Fibroblast of the aortic adventitia (primary cell): ENCODE measurements around the gene C9orf152. TPM values are rescaled to one million over a fixed set of nuclear protein-coding genes. Genes with fewer than 3 reads are reported as not detected.

Experiments
- DNase-seq: peaks from one replicate; pipeline ENCODE4 v3.0.0-alpha.2; 2010; ENCODE audit warnings: low read depth
- H3K4me3 ChIP-seq: 2 replicates; pipeline ENCODE4 v1.5.1; 2011; ENCODE audit warnings: low read depth, mild to moderate bottlenecking, control low read depth, low read length, moderate library complexity
- total RNA-seq: library from RNA; depleted of rRNA; stranded (reverse); fragments of >200 nt; gene quantifications from 2 replicates; pipeline ENCODE4 v1.2.3, GENCODE V29; 2012; ENCODE audit warnings: low replicate concordance
- TF ChIP-seq, protein P1 (sequence below): IDR thresholded peaks from 2 replicates; pipeline ENCODE4 v1.5.1; 2011; ENCODE audit warnings: mild to moderate bottlenecking, low read length, control low read depth, inconsistent platforms; ENCODE audit not compliant: insufficient read depth

C9orf152 gene, protein sequence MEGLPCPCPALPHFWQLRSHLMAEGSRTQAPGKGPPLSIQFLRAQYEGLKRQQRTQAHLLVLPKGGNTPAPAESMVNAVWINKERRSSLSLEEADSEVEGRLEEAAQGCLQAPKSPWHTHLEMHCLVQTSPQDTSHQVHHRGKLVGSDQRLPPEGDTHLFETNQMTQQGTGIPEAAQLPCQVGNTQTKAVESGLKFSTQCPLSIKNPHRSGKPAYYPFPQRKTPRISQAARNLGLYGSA
- total RNA-seq, result 0.16 TPM in 1 of 2 replicates, not detected in the other

DNA sequence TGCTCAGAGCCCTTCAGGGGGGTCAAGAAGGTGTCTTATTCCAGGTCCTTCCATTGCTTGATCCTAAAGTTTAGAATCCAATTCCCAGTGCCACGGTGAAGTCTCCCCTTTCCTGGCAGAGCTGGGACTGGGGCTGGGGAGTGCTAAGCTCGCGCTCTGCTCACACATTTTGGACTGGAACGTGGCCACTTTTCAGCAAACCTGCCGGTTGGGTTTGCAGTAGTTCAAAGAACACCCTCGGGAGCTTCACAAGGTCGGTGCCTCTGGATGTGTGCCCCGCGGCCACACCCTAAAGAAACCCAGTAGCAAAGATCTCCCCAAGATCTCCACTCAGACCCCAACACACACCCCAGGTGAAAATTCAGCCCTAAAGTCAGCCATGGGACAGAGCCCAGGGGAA is at the start of gene C9orf152:
Gene C9orf152, minus strand, starts transcription at position 129 of the 400 bp plus-strand sequence. CDS start 580 bp downstream, outside the sequence.
- no peak within 1 kb of the TSS for H3K4me3 ChIP-seq
- no peak for DNase-seq
- TF ChIP-seq, protein P1, sequence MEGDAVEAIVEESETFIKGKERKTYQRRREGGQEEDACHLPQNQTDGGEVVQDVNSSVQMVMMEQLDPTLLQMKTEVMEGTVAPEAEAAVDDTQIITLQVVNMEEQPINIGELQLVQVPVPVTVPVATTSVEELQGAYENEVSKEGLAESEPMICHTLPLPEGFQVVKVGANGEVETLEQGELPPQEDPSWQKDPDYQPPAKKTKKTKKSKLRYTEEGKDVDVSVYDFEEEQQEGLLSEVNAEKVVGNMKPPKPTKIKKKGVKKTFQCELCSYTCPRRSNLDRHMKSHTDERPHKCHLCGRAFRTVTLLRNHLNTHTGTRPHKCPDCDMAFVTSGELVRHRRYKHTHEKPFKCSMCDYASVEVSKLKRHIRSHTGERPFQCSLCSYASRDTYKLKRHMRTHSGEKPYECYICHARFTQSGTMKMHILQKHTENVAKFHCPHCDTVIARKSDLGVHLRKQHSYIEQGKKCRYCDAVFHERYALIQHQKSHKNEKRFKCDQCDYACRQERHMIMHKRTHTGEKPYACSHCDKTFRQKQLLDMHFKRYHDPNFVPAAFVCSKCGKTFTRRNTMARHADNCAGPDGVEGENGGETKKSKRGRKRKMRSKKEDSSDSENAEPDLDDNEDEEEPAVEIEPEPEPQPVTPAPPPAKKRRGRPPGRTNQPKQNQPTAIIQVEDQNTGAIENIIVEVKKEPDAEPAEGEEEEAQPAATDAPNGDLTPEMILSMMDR, result no peak

DNA sequence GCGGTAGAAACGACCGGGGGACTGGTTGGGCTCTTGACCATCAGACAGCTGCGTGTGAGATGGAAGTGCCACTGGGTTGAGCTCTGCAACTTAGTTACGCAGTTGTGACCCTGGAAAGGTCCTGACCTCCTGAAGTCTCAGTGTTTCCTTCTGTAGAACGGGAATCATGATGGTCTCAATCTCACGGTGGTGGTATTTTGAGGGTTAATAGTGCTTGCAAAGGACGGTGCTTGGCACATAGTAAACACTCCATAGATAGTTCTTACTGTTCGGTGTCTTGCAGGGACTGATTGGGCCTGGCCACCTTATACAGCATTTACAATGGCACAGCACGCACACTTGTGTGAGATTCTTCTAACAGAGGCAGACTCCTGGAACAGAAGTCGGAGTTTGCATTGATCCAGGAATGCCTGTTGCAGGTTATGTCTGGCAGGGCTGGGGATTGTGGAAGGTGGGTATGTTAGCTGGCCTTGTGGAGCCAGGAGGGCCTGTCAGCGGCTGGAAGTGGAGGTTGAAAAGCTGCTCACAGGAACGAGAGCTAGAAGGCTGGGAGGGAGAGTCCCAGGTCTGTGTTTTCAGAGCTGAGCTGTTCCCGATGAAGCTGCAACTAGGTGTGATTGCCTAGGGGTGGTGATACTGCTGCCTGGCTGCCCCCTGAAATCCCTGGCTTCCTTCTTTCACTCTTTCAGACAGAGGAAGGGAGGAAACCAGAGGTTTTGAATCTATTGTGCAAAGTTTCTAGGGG is 49.3 kb upstream of the C9orf152 start:
- no peak for DNase-seq
- H3K4me3 ChIP-seq, result peak overlapping the region; percentile 88
- TF ChIP-seq, protein P1, result no peak

DNA sequence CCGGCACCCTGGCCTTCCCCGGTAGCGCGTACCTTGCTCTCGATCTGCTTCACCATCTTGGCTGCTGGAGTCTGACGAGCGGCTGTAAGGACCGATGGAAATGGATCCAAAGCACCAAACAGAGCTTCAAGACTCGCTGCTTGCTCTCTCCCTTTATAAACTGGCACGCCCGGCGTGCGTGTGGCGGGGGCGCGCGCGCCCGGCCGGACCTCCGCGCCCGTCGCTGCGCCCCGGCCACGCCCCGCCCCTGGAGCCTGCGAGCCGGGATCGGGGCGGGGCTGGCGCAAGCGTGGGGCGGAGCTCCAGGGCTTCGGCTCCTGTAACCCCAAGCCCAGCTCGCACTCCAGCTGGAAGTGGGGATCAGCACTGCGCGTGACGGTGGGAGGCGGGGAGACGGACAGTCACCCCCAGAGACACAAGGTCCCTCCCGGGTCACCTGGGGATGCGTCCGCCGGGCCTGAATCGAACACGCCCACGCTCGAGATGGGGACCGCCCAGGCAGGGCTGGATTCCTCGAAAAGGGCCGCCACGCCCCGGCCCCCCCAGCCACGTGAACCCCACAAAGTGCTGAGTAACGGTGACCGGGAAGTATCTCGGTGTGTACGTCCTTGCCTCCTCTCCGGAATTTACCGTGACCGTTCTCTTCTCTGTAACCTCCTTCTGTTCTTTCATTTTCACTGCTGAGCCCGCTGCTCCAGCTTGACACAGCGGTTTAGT is 48.6 kb upstream of the C9orf152 start, which contains the start of gene TXN:
Gene TXN, minus strand, starts transcription at position 128 of the 717 bp plus-strand sequence. Its CDS starts 72 bp downstream, at position 56.
- TF ChIP-seq, protein P1, result no peak
- DNase-seq, result peak; percentile 91
- peak within 1 kb of the TSS; percentile 88 for H3K4me3 ChIP-seq

DNA sequence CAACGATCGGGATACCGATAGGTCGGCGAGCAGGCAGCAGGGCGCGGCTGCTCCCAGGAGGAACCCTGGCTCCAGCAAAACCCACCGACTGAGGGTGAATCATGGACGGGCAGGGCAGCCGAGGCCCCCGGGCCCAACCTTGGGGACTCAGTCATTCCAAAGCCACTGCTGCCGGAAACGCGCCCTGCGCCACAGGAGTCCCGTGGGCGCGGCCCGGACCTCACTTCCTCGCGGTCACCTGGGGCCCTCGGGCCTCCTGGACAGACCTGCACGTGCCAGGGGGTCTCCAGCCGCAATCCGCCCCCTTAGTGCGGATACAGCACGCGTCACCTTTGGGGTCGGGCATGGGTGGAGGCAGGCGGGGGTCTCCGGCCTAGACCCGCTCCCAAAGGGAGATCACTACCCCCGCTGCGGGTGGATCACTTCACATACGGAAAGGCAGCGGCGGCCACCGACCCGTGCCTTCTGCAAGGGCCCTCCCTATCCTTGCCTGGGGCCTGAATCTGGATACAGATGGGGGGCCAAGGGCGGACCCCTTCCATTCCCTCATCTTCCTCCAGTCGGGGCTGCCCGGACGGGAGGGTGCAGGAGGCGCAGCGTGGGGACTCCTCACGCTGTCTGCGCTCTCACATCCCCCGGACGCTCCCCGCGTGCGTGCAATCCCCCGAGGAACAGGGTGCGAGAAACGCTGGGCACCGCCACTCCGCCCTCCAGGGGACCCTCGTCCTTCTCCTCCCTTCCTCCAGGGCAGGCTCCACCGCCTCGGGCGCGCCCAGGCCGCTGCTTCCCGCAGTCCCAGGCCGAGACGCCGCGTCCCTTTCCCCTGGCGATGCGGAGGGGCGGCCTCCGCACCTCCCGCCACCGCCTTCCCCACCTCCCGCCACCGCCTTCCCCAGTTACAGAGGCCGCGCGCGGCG is 47.8 kb upstream of the C9orf152 start:
- TF ChIP-seq, protein P1, result no peak
- DNase-seq, result no peak
- H3K4me3 ChIP-seq, result peak overlapping the region; percentile 88

DNA sequence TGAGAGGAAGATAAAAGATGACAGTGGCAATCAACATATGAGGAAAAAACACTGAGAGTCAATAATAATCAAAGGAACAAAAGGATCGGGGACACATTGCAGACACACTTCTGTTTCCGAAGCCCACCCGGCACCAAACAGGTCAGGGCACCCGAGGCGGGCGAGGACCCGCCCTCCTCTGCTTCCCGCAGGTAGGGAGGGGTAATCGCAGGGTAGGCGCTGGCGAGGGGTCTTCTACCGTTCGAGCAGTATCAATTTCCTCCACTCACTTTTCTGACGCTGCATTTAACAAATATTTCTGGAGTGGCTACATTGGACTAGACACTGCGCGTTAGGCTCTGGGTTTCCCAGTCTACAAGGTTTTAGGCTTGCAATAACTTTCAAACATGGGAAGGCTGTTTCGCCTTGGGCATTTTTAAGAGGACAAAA is 47.1 kb upstream of the C9orf152 start:
- TF ChIP-seq, protein P1, result no peak
- peak; percentile 61 for DNase-seq
- peak overlapping the region; percentile 88 for H3K4me3 ChIP-seq

DNA sequence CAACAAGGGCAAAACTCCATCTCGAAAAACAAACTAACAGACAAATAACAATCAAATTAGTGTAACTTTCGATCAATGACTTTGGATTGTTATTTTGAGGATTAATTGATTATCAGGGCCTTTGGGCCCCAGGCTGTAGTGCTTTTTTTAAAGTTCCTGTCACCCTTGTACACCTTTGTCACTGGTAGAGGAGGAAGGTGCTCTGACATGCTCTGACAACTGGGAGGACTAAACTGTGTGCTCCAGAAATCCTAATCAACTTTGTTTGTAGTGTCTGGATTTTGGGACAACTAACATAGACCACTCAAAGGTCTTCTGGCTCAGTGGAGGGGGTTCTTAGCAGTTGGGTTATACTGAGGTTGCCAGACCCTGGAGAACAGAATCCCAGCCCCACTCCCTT is 46.5 kb upstream of the C9orf152 start:
- TF ChIP-seq, protein P1, result no peak
- DNase-seq, result no peak
- peak overlapping the region; percentile 88 for H3K4me3 ChIP-seq
